ENCODE data around the gene SATB2.

SATB2 gene

DNA sequence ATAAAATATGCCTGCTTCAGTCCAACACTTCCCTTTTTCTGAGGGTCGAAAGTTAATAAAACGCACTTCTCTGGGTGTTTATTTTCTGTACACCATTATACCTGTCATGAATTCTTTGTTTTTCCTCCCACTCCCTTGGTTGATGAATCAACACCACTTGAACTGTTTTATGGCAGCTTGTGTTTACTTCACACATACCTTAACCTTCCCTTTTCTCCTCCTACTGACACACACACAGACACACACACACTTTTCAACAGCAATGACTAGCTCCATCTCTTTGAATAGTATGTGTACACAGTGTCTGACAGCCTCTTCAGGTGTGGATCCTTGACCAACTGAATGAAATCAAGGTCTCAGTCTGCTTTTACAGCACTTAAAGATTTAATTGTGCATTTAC, 91.3 kb downstream of the SATB2 start:
- H3K27ac ChIP-seq (ENCODE audit: low read length), result no peak overlapping the region
- no peaks in the 10 kb centered on the region for H3K36me3 ChIP-seq (ENCODE audit: control insufficient read depth, insufficient read depth, low read length)
- no peaks in the 10 kb centered on the region for H3K4me1 ChIP-seq (ENCODE audit: control insufficient read depth, insufficient read depth, low read length)
- H3K9me3 ChIP-seq (ENCODE audit: control insufficient read depth, insufficient read depth, low read length), result no peaks in the 10 kb centered on the region
- H3K4me3 ChIP-seq (ENCODE audit: low read length), result no peak overlapping the region
- no CpG with 5 or more reads among the region's 2 CpGs for WGBS (ENCODE audit: insufficient coverage, insufficient read length)
- DNase-seq (ENCODE audit: low read depth, low spot score), result no peak
- no peaks in the 10 kb centered on the region for H3K27me3 ChIP-seq (ENCODE audit: control insufficient read depth, insufficient read depth, low read length)

DNA sequence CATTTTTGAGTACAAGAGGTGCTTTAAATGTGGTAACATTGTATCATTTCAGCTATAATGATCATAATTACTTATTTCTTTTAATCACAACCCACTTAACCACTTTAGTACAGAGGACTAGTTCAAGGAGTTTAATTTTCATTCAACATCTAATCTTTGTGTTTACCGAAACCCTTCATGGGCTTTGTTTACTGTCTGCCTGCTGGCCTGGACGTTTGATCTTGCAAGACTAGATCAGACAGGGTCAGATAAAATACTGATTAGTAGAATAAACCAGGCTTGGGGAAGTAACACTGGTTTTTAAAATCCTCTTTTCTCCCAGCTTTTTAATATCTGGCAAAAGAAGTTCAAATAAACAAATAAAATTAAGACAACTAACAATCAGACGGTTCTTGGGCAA, 93.6 kb downstream of the SATB2 start:
- no peak overlapping the region for H3K4me3 ChIP-seq (ENCODE audit: low read length)

GRCh38 chr2:199356412-199356811, 101.3 kb downstream of the SATB2 start:
- no peak for DNase-seq (ENCODE audit: low read depth, low spot score)
- Histone ChIP-seq H3K27ac (ENCODE audit: low read length) (no peak overlapping the region), H3K4me3 (ENCODE audit: low read length) (no peak overlapping the region), H3K4me1 (ENCODE audit: control insufficient read depth, insufficient read depth, low read length) (no peaks in the 10 kb centered on the region; the same call in 1 of the 2 replicates), H3K36me3 (ENCODE audit: control insufficient read depth, insufficient read depth, low read length) (no peaks in the 10 kb centered on the region), H3K27me3 (ENCODE audit: control insufficient read depth, insufficient read depth, low read length) (no peaks in the 10 kb centered on the region; the same call in 1 of the 2 replicates), H3K9me3 (ENCODE audit: control insufficient read depth, insufficient read depth, low read length) (no peaks in the 10 kb centered on the region)
- no CpG with 5 or more reads among the region's 5 CpGs for WGBS (ENCODE audit: insufficient coverage, insufficient read length)

More for the DNA sequence above, 93.6 kb downstream of the SATB2 start:
- no peaks in the 10 kb centered on the region for H3K9me3 ChIP-seq (ENCODE audit: control insufficient read depth, insufficient read depth, low read length)
- no CpG with 5 or more reads among the region's 3 CpGs for WGBS (ENCODE audit: insufficient coverage, insufficient read length)
- DNase-seq (ENCODE audit: low read depth, low spot score), result no peak
- H3K27ac ChIP-seq (ENCODE audit: low read length), result no peak overlapping the region
- no peaks in the 10 kb centered on the region for H3K4me1 ChIP-seq (ENCODE audit: control insufficient read depth, insufficient read depth, low read length)
- no peaks in the 10 kb centered on the region; the same call in 1 of the 2 replicates for H3K27me3 ChIP-seq (ENCODE audit: control insufficient read depth, insufficient read depth, low read length)
- no peaks in the 10 kb centered on the region for H3K36me3 ChIP-seq (ENCODE audit: control insufficient read depth, insufficient read depth, low read length)

DNA sequence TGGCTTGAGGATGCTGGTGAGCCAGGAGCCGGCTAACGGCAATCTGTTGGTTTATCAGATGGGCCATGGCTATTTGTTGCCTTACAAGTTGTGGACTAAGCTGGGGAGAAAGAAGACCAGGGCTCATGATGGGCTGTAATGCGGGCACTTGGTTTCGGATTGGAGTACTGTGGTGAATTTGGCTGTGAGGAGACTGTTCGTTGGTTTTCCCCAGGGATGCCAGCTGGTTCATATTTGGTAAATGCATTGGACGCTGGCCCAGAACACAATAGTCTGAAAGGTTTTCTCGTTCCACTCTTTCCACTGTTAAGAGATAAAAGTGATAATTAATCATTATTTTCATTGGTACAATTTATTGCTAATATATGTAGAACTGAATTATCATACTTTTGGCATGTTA, 108.9 kb downstream of the SATB2 start:
- Histone ChIP-seq H3K4me3 (ENCODE audit: low read length) (no peak overlapping the region), H3K36me3 (ENCODE audit: control insufficient read depth, insufficient read depth, low read length) (no peaks in the 10 kb centered on the region), H3K9me3 (ENCODE audit: control insufficient read depth, insufficient read depth, low read length) (no peaks in the 10 kb centered on the region), H3K27ac (ENCODE audit: low read length) (no peak overlapping the region), H3K27me3 (ENCODE audit: control insufficient read depth, insufficient read depth, low read length) (no peaks in the 10 kb centered on the region), H3K4me1 (ENCODE audit: control insufficient read depth, insufficient read depth, low read length) (no peaks in the 10 kb centered on the region)
- WGBS (ENCODE audit: insufficient coverage, insufficient read length), result no CpG with 5 or more reads among the region's 7 CpGs
- DNase-seq (ENCODE audit: low read depth, low spot score), result no peak

- H3K9me3 ChIP-seq (ENCODE audit: control insufficient read depth, insufficient read depth, low read length), result no peaks in the 10 kb centered on the region
- no peak overlapping the region for H3K27ac ChIP-seq (ENCODE audit: low read length)
- H3K4me1 ChIP-seq (ENCODE audit: control insufficient read depth, insufficient read depth, low read length), result peaks cover under 1% of the 10 kb centered on the region; the same call in 1 of the 2 replicates
- no peaks in the 10 kb centered on the region for H3K36me3 ChIP-seq (ENCODE audit: control insufficient read depth, insufficient read depth, low read length)
- no peak overlapping the region for H3K4me3 ChIP-seq (ENCODE audit: low read length)
- H3K27me3 ChIP-seq (ENCODE audit: control insufficient read depth, insufficient read depth, low read length), result no peaks in the 10 kb centered on the region
- WGBS (ENCODE audit: insufficient coverage, insufficient read length), result no CpG with 5 or more reads among the region's 2 CpGs
- no peak for DNase-seq (ENCODE audit: low read depth, low spot score)
These were observed 113.7 kb downstream of the SATB2 start for GRCh38 chr2:199344012-199344411.

DNA sequence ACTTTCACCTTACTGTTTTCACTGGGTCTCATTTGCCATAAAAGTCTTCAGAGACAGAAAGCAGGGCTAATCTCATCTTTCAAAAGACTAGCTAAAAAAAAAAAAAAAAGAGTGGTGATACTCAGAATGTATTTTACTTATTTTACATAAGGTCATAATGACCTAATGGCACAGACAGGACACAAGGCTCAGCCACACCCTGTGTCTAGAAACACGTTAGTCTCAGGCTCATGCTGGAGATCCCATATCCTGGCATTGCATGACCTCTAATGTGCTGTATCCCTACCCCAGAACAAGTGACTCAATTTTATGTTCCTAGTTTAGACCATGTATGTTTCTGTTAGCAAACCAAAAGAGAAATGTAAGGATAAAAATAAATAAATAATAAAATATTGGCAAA, 115.4 kb downstream of the SATB2 start:
- WGBS (ENCODE audit: insufficient coverage, insufficient read length), result no CpG with 5 or more reads among the region's 1 CpG
- peaks cover 2% of the 10 kb centered on the region; the same call in 1 of the 2 replicates for H3K4me1 ChIP-seq (ENCODE audit: control insufficient read depth, insufficient read depth, low read length)
- no peaks in the 10 kb centered on the region for H3K36me3 ChIP-seq (ENCODE audit: control insufficient read depth, insufficient read depth, low read length)
- no peak overlapping the region for H3K4me3 ChIP-seq (ENCODE audit: low read length)
- H3K27ac ChIP-seq (ENCODE audit: low read length), result no peak overlapping the region
- H3K27me3 ChIP-seq (ENCODE audit: control insufficient read depth, insufficient read depth, low read length), result no peaks in the 10 kb centered on the region
- no peaks in the 10 kb centered on the region for H3K9me3 ChIP-seq (ENCODE audit: control insufficient read depth, insufficient read depth, low read length)
- DNase-seq (ENCODE audit: low read depth, low spot score), result no peak

GRCh38 chr2:199341123-199341522, 116.6 kb downstream of the SATB2 start:
- Histone ChIP-seq H3K4me3 (ENCODE audit: low read length) (no peak overlapping the region), H3K27me3 (ENCODE audit: control insufficient read depth, insufficient read depth, low read length) (no peaks in the 10 kb centered on the region), H3K27ac (ENCODE audit: low read length) (no peak overlapping the region), H3K4me1 (ENCODE audit: control insufficient read depth, insufficient read depth, low read length) (peaks cover 2% of the 10 kb centered on the region; the same call in 1 of the 2 replicates), H3K36me3 (ENCODE audit: control insufficient read depth, insufficient read depth, low read length) (no peaks in the 10 kb centered on the region), H3K9me3 (ENCODE audit: control insufficient read depth, insufficient read depth, low read length) (no peaks in the 10 kb centered on the region)
- no peak for DNase-seq (ENCODE audit: low read depth, low spot score)
- WGBS (ENCODE audit: insufficient coverage, insufficient read length), result no CpG with 5 or more reads among the region's 3 CpGs

DNA sequence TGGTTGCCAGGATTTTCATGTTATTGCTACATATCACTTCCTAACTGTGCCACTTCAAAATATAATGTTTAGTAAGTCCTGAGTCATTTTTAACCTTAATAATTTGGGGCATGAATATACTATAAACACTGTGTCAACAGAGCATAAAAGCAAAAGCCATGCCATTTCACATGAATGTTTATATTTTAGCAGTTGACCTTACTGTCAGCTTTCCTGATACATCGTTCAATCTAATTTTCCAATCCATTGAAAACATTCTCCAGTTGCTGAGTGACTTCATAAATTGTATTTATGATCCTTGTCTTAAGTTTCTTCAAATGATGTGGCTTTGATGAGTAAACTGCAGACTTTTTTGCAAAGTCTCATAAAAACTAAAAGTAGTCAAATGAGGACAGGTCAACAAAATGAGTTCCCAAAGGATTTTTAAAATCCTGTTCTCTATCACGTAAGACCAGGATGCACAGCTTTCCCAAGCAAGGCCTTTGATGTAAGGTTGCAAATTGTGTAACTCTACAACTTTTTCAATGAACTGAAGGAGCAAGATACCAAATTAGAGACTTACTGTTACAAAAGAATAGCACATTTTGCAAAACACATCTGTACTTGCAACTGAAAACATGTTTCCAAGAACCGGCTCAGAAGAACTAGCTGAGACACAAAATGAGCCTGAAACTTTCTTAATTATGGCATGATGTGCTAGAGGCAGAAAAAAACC, 117.7 kb downstream of the SATB2 start:
- Histone ChIP-seq H3K4me3 (ENCODE audit: low read length) (no peak overlapping the region), H3K36me3 (ENCODE audit: control insufficient read depth, insufficient read depth, low read length) (no peaks in the 10 kb centered on the region), H3K4me1 (ENCODE audit: control insufficient read depth, insufficient read depth, low read length) (peaks cover 2% of the 10 kb centered on the region; the same call in 1 of the 2 replicates), H3K27me3 (ENCODE audit: control insufficient read depth, insufficient read depth, low read length) (no peaks in the 10 kb centered on the region), H3K27ac (ENCODE audit: low read length) (no peak overlapping the region), H3K9me3 (ENCODE audit: control insufficient read depth, insufficient read depth, low read length) (no peaks in the 10 kb centered on the region)
- WGBS (ENCODE audit: insufficient coverage, insufficient read length), result no CpG with 5 or more reads among the region's 3 CpGs
- no peak for DNase-seq (ENCODE audit: low read depth, low spot score)

- H3K27ac ChIP-seq (ENCODE audit: low read length), result no peak overlapping the region
- H3K27me3 ChIP-seq (ENCODE audit: control insufficient read depth, insufficient read depth, low read length), result no peaks in the 10 kb centered on the region
- no peaks in the 10 kb centered on the region for H3K9me3 ChIP-seq (ENCODE audit: control insufficient read depth, insufficient read depth, low read length)
- peaks cover 2% of the 10 kb centered on the region; the same call in 1 of the 2 replicates for H3K4me1 ChIP-seq (ENCODE audit: control insufficient read depth, insufficient read depth, low read length)
- no CpG with 5 or more reads among the region's 2 CpGs for WGBS (ENCODE audit: insufficient coverage, insufficient read length)
- no peak overlapping the region for H3K4me3 ChIP-seq (ENCODE audit: low read length)
- no peaks in the 10 kb centered on the region for H3K36me3 ChIP-seq (ENCODE audit: control insufficient read depth, insufficient read depth, low read length)
- DNase-seq (ENCODE audit: low read depth, low spot score), result no peak
These were observed 121.2 kb downstream of the SATB2 start for GRCh38 chr2:199336546-199336945.

DNA sequence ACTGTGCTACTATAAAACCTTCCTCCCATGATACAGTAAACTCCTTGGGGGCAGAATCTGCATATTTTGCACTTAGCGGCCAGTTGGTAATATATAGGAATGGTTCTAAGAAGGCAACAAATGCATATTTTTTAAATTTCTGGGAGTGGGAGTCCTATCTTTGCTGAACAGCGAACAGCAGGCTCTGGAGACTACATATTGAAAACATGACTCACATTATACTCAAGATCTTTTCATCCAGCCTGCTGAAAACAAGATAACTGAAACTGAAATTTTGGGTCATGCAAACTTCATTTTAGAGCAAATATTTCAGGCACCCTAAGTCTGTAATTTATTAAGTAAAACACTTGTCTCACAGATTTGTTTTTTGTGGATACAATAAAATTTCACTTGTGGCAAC, 122.2 kb downstream of the SATB2 start:
- H3K9me3 ChIP-seq (ENCODE audit: control insufficient read depth, insufficient read depth, low read length), result no peaks in the 10 kb centered on the region
- DNase-seq (ENCODE audit: low read depth, low spot score), result no peak
- H3K4me1 ChIP-seq (ENCODE audit: control insufficient read depth, insufficient read depth, low read length), result peaks cover 2% of the 10 kb centered on the region; the same call in 1 of the 2 replicates
- no peaks in the 10 kb centered on the region for H3K36me3 ChIP-seq (ENCODE audit: control insufficient read depth, insufficient read depth, low read length)
- H3K4me3 ChIP-seq (ENCODE audit: low read length), result no peak overlapping the region
- H3K27me3 ChIP-seq (ENCODE audit: control insufficient read depth, insufficient read depth, low read length), result no peaks in the 10 kb centered on the region
- H3K27ac ChIP-seq (ENCODE audit: low read length), result no peak overlapping the region
- WGBS (ENCODE audit: insufficient coverage, insufficient read length), result no CpG with 5 or more reads among the region's 2 CpGs

GRCh38 chr2:199329466-199329865, 128.3 kb downstream of the SATB2 start:
- Histone ChIP-seq H3K36me3 (ENCODE audit: control insufficient read depth, insufficient read depth, low read length) (no peaks in the 10 kb centered on the region), H3K4me1 (ENCODE audit: control insufficient read depth, insufficient read depth, low read length) (no peaks in the 10 kb centered on the region), H3K9me3 (ENCODE audit: control insufficient read depth, insufficient read depth, low read length) (no peaks in the 10 kb centered on the region), H3K27ac (ENCODE audit: low read length) (no peak overlapping the region), H3K4me3 (ENCODE audit: low read length) (no peak overlapping the region), H3K27me3 (ENCODE audit: control insufficient read depth, insufficient read depth, low read length) (no peaks in the 10 kb centered on the region)
- no CpG with 5 or more reads among the region's 5 CpGs for WGBS (ENCODE audit: insufficient coverage, insufficient read length)
- no peak for DNase-seq (ENCODE audit: low read depth, low spot score)
